Stomach (tissue), 9 donors: ENCODE data around the gene GREB1L. TPM values are rescaled to one million over a fixed set of nuclear protein-coding genes. Genes with fewer than 3 reads are reported as not detected.

Source experiments
- DNase-seq, 2 donors: peaks; one replicate each; pipeline versions ENCODE4 v3.0.0 to v3.0.0-alpha.2; 2013 to 2019
- H3K27ac ChIP-seq, 5 donors: fragments of 200-600 bp in 4 of 5; sonication (generic) in 4 of 5; one replicate each; pipeline ENCODE4 v1.5.1; 2013 to 2019; ENCODE audit warnings: mild to moderate bottlenecking in 1 of 5, moderate library complexity in 1 of 5
- H3K27me3 ChIP-seq, 3 donors: fragments of 200-600 bp; sonication (generic); one replicate each; pipeline ENCODE4 v1.5.1; 2017 to 2019; ENCODE audit warnings: mixed run types in 1 of 3
- H3K36me3 ChIP-seq, 4 donors: fragments of 200-600 bp; sonication (generic); 1 replicate in 3 of 4; 2 replicates in 1 of 4; pipeline ENCODE4 v1.5.1; 2016 to 2019
- H3K4me1 ChIP-seq, 4 donors: fragments of 200-600 bp; sonication (generic); one replicate each; pipeline ENCODE4 v1.5.1; 2016 to 2019
- H3K4me3 ChIP-seq, 4 donors: fragments of 200-600 bp; sonication (generic) in 3 of 4; one replicate each; pipeline ENCODE4 v1.5.1; 2016 to 2019; ENCODE audit warnings: mild to moderate bottlenecking in 1 of 4
- H3K9me3 ChIP-seq, 4 donors: fragments of 200-600 bp; sonication (generic); one replicate each; pipeline ENCODE4 v1.5.1; 2016 to 2019
- EP300 ChIP-seq: sonication (generic); formaldehyde crosslinking; IDR thresholded peaks from one replicate; pipeline ENCODE4 v1.6.1; 2017; ENCODE audit warnings: antibody characterized with exemption
- POLR2A ChIP-seq, 4 donors: fragments of 450-650 bp; IDR thresholded peaks; one replicate each; pipeline ENCODE4 v1.6.1; 2016; ENCODE audit warnings: antibody characterized with exemption in 4 of 4, control low read depth in 2 of 4, mild to moderate bottlenecking in 1 of 4, moderate library complexity in 1 of 4
- POLR2AphosphoS5 ChIP-seq, 3 donors: sonication (generic); formaldehyde crosslinking; IDR thresholded peaks; one replicate each; pipeline ENCODE4 v1.6.1; 2016; ENCODE audit warnings: antibody characterized with exemption in 3 of 3
- WGBS, 5 donors: extraction: QIAGEN DNeasy Blood & Tissue Kit in 3 of 5; methylation state at CpG; one replicate each; pipeline versions ENCODE4 v1.1.5 to v1.1.7; 2013 to 2018; 5-methylcytosine and 5-hydroxymethylcytosine counted together
- intact Hi-C: fragments of 100-400 bp; cut with DNase I; formaldehyde crosslinking; loops from one replicate; pipeline ENCODE4 v1.15.1; 2023; ENCODE audit warnings: low total_unique reads
- polyA plus RNA-seq, 3 donors: library from polyadenylated mRNA; stranded (reverse); fragments of 200-250 nt; gene quantifications; one replicate each; pipeline ENCODE4 v1.2.3, GENCODE V29; 2013
- total RNA-seq, 5 donors: library from RNA; depleted of rRNA; stranded (reverse); fragments of >200 nt; gene quantifications; one replicate each; pipeline versions ENCODE4 v1.1.0 to v1.2.3, GENCODE V29; 2014 to 2016
- TF ChIP-seq, protein P1 (sequence below), 7 experiments: fragments of 450-650 bp in 4 of 7; fragments of 200-600 bp in 3 of 7; sonication (generic) in 3 of 7; IDR thresholded peaks; one replicate each; pipeline ENCODE4 v1.5.1; 2016 to 2019; ENCODE audit warnings: antibody characterized with exemption in 7 of 7, control low read depth in 2 of 7, mild to moderate bottlenecking in 1 of 7
- donor health status: healthy with polysubstance abuse.
- donor health status: Bipolar disorder and iron deficiency.
- donor health status: healthy.

GREB1L gene
- total and polyA plus RNA-seq, 8 donors, result 0.15 to 77.6 (median 0.45) TPM; not detected in 1

DNA sequence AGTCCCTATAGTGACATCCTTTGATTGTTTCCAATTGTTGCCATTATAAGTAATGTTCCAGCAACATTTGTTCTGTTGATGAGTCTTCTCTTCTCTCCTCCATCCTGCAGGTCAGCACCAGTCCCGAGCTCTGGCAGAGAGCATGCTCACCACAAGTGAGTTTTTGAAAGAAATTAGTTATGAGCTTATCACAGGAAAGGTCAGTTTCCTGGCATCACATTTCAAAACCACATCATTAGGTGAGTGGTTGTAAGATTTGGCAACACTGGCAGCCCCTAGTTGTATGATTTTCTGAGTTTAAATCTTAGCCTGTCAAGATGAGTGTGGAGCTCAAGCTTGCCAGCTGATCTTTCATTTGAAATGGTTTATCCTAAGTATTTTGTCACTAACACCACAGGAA lies 208.9 kb downstream of the GREB1L start:
- Histone ChIP-seq H3K36me3 (no peaks in the 10 kb centered on the region), H3K9me3 (no peaks in the 10 kb centered on the region), H3K4me1 (no peaks in the 10 kb centered on the region), H3K27me3 (no peaks in the 10 kb centered on the region), H3K27ac (no peak overlapping the region), H3K4me3 (no peak overlapping the region)
- WGBS, 5 donors, result 24 to 34% (median 29%) methylated on average over 1 of the region's 1 CpG
- no peak for DNase-seq
- TF ChIP-seq, protein P1, sequence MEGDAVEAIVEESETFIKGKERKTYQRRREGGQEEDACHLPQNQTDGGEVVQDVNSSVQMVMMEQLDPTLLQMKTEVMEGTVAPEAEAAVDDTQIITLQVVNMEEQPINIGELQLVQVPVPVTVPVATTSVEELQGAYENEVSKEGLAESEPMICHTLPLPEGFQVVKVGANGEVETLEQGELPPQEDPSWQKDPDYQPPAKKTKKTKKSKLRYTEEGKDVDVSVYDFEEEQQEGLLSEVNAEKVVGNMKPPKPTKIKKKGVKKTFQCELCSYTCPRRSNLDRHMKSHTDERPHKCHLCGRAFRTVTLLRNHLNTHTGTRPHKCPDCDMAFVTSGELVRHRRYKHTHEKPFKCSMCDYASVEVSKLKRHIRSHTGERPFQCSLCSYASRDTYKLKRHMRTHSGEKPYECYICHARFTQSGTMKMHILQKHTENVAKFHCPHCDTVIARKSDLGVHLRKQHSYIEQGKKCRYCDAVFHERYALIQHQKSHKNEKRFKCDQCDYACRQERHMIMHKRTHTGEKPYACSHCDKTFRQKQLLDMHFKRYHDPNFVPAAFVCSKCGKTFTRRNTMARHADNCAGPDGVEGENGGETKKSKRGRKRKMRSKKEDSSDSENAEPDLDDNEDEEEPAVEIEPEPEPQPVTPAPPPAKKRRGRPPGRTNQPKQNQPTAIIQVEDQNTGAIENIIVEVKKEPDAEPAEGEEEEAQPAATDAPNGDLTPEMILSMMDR (IDR thresholded peaks at IDR 0.05), result no peak
- TF ChIP-seq EP300, result no peak
- TF ChIP-seq POLR2AphosphoS5 (IDR thresholded peaks at IDR 0.05), result no peak
- no peak for TF ChIP-seq POLR2A (IDR thresholded peaks at IDR 0.05)
- intact Hi-C loops, result no loop called here

DNA sequence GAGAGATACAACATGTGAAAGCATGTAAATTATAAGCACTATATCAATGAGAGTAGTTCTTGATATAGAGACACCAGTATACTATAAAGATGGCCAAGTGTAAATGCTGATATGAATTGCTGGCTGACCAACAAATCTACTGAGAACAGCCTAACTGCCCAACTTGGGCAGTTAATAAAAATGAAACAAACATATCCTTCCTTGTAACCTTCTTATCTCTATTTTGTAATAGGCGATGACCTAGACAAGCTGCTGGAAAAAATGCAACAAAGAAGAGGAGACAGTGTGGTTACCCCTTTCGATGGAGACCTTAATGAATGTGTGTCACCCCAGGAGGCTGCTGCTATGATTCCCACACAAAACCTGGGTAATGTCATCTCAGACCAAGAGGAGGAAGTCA lies 209.8 kb downstream of the GREB1L start:
- no peak overlapping the region for H3K4me3 ChIP-seq
- 71 to 77% (median 74%) methylated on average over 2 of the region's 2 CpGs for WGBS, 5 donors
- intact Hi-C loops, result no loop called here
- no peak for DNase-seq
- no peaks in the 10 kb centered on the region for H3K36me3 ChIP-seq
- H3K27ac ChIP-seq, result no peak overlapping the region
- no peaks in the 10 kb centered on the region for H3K9me3 ChIP-seq
- TF ChIP-seq POLR2AphosphoS5 (IDR thresholded peaks at IDR 0.05) (no peak), EP300 (no peak), POLR2A (IDR thresholded peaks at IDR 0.05) (no peak)
- TF ChIP-seq, protein P1 (IDR thresholded peaks at IDR 0.05), result no peak
- H3K27me3 ChIP-seq, result no peaks in the 10 kb centered on the region
- H3K4me1 ChIP-seq, result no peaks in the 10 kb centered on the region

DNA sequence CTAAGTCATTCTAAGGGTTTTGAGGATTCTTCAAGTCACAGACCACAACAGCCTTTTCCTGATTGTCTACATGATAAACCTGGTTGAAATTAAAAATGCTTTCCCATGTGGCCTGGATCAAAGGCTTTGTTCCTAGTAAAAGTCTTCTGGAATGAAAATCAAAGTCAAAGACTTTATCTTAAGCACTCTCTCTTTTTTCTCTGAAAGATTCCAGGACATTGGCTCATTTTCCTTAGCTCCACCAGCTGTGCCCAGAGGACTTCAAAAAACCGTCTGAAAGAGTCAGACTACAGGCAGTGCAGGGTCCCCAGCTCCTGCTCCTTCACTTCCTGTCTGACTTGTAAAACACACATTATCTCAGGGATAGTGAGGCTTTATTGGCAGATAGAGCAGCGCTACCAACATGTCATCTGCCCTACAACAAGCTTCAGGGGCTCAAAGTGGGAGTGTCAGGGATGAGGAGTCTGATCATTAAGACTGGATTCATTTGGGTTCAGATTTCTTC lies 210.3 kb downstream of the GREB1L start:
- TF ChIP-seq POLR2AphosphoS5 (IDR thresholded peaks at IDR 0.05) (no peak), EP300 (no peak), POLR2A (IDR thresholded peaks at IDR 0.05) (no peak)
- TF ChIP-seq, protein P1 (IDR thresholded peaks at IDR 0.05), result no peak
- H3K9me3 ChIP-seq, result no peaks in the 10 kb centered on the region
- H3K36me3 ChIP-seq, result no peaks in the 10 kb centered on the region
- intact Hi-C loops, result no loop called here
- H3K27ac ChIP-seq, result no peak overlapping the region
- 51 to 71% (median 63%) methylated on average over 2 of the region's 2 CpGs for WGBS, 5 donors
- H3K4me3 ChIP-seq, result no peak overlapping the region
- no peaks in the 10 kb centered on the region for H3K4me1 ChIP-seq
- no peak for DNase-seq
- H3K27me3 ChIP-seq, result no peaks in the 10 kb centered on the region

DNA sequence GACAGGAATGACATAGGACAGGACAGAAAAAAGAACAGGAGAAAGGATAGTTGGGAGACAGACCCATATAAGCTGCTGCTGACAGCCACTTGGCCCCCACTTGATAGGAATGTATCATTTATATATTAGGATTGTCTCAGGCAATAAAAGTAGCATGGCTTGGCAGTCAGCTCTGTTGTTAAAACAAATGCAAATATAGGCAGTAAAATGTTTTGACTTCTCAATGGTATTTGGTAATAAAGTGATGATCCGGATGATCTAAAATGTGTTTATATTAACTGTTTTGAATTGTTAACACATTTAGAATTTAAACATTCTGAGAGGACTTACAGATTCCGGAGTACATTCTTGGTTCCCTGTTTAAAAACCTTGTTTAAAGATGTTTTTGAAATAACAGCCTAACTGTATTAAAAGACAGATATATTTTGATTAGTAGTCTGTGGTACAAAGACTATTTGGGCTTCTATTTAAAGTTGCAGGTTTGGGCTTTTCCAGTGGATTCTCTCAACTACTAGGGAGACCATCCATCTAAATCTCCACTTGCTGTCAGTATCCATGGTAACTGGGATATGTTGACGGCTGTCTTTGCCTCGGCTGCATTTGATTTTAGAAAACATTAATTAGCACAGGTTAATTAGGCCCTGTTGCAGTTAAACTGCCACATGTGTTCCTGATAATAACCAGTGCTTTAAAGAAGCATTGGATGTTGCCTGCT lies 210.9 kb downstream of the GREB1L start:
- 51 to 66% (median 61%) methylated on average over 4 of the region's 4 CpGs for WGBS, 5 donors
- H3K27ac ChIP-seq, result no peak overlapping the region
- TF ChIP-seq, protein P1 (IDR thresholded peaks at IDR 0.05), result no peak
- TF ChIP-seq POLR2A (IDR thresholded peaks at IDR 0.05), result no peak
- no peak for TF ChIP-seq EP300
- TF ChIP-seq POLR2AphosphoS5 (IDR thresholded peaks at IDR 0.05), result no peak
- no peaks in the 10 kb centered on the region for H3K9me3 ChIP-seq
- H3K4me3 ChIP-seq, result no peak overlapping the region
- no peaks in the 10 kb centered on the region for H3K27me3 ChIP-seq
- intact Hi-C loops, result no loop called here
- no peaks in the 10 kb centered on the region for H3K36me3 ChIP-seq
- H3K4me1 ChIP-seq, result no peaks in the 10 kb centered on the region
- DNase-seq, result no peak
